ENCODE measurements around the gene ADAMTSL5. TPM values are rescaled to one million over a fixed set of nuclear protein-coding genes. Genes with fewer than 3 reads are reported as not detected.
A peak's percentile ranks its signal among the peaks of the same experiment; 100 is the strongest.

ADAMTSL5 gene
- total RNA-seq, 2 donors from 2014 or later: 22.2 to 36.2 TPM

DNA sequence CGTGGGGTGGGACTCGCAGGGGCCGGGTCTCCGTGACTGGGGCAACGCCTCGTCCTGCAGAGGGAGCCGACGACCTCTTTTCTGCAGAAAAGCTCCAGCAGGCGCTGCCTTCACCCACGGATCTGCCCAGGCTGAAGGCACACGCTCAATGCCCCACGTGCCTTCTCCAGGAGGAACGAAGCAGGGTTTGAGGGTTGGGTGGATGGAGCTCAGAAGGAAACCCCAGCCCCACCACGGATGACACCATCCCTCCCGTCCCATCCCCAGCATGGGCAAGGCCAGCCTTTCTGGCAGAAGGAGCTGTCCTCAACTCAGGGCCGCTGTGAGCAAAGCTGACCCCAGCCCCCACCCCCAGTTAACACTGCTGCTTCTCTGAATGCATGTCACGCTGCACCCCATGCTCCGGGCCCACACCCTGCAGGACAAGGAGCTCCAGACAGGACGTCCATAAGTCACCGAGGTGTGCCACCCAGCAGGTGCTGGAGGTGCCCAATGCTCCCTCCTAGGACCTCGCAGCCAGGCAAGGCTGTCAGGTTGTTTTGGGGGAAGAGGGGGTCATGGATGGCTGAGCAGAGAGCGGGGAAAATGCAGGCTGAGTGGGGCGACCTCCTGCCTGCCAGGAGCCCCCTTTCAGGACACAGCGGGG lies 41.2 kb downstream of the ADAMTSL5 start:
- Histone ChIP-seq H3K27me3 (replicated peaks; ENCODE audit: insufficient read depth) (peaks cover 33% of the 10 kb centered on the region), H3K4me3 (no peak overlapping the region)
- TF ChIP-seq CTCF (IDR thresholded peaks at IDR 0.05): no peak

GRCh38 chr19:1471010-1471514 lies 41.8 kb downstream of the ADAMTSL5 start:
- H3K9me3 ChIP-seq: no peaks in the 10 kb centered on the region
- peaks cover 3% of the 10 kb centered on the region for H3K36me3 ChIP-seq
- peaks cover 35% of the 10 kb centered on the region for H3K27me3 ChIP-seq (replicated peaks; ENCODE audit: insufficient read depth)
- TF ChIP-seq CTCF (IDR thresholded peaks at IDR 0.05): no peak
- no peak overlapping the region for H3K27ac ChIP-seq
- DNase-seq (ENCODE audit: low spot score): no peak
- H3K4me3 ChIP-seq: peak overlapping the region; percentile 70
- H3K4me1 ChIP-seq (ENCODE audit: control insufficient read depth in 1 of 2, low read depth in 2 of 2): peaks cover 44 to 49% of the 10 kb centered on the region in 2 donors
- ATAC-seq (ENCODE audit: insufficient number of reproducible peaks, low FRiP score, low read depth): no peak

More for the DNA sequence above, 41.2 kb downstream of the ADAMTSL5 start:
- Histone ChIP-seq H3K9me3 (no peaks in the 10 kb centered on the region), H3K4me1 (ENCODE audit: control insufficient read depth in 1 of 2, low read depth in 2 of 2) (peaks cover 44 to 49% of the 10 kb centered on the region in 2 donors), H3K36me3 (peaks cover 6% of the 10 kb centered on the region), H3K27ac (no peak overlapping the region)
- no peak for DNase-seq (ENCODE audit: low spot score)
- no peak for ATAC-seq (ENCODE audit: insufficient number of reproducible peaks, low FRiP score, low read depth)

GRCh38 chr19:1470305-1471009 lies 42.4 kb downstream of the ADAMTSL5 start:
- no peaks in the 10 kb centered on the region for H3K36me3 ChIP-seq
- no peak overlapping the region for H3K27ac ChIP-seq
- TF ChIP-seq CTCF (IDR thresholded peaks at IDR 0.05): no peak
- H3K9me3 ChIP-seq: no peaks in the 10 kb centered on the region
- peaks cover 35% of the 10 kb centered on the region for H3K27me3 ChIP-seq (replicated peaks; ENCODE audit: insufficient read depth)
- peak overlapping the region; percentile 70 for H3K4me3 ChIP-seq
- peaks cover 44 to 56% of the 10 kb centered on the region in 2 donors for H3K4me1 ChIP-seq (ENCODE audit: control insufficient read depth in 1 of 2, low read depth in 2 of 2)
- ATAC-seq (ENCODE audit: insufficient number of reproducible peaks, low FRiP score, low read depth): no peak
- DNase-seq (ENCODE audit: low spot score): no peak

DNA sequence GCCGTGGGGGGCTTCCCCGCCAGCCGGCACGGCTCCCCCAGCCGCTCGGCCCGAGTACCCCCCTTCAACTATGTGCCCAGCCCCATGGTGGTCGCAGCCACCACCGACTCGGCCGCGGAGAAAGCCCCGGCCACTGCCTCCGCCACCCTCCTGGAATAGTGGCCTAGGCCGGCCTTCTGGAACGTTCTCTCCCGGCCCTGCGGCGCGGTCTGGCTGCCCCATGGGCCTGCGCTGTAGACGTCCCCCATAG lies 42.8 kb downstream of the ADAMTSL5 start:
- DNase-seq (ENCODE audit: low spot score) (no peak), ATAC-seq (ENCODE audit: insufficient number of reproducible peaks, low FRiP score, low read depth) (no peak)
- TF ChIP-seq CTCF (IDR thresholded peaks at IDR 0.05): no peak
- Histone ChIP-seq H3K27ac (no peak overlapping the region), H3K4me3 (peak overlapping the region; percentile 70), H3K4me1 (ENCODE audit: control insufficient read depth in 1 of 2, low read depth in 2 of 2) (peaks cover 44 to 57% of the 10 kb centered on the region in 2 donors), H3K36me3 (no peaks in the 10 kb centered on the region), H3K9me3 (no peaks in the 10 kb centered on the region), H3K27me3 (replicated peaks; ENCODE audit: insufficient read depth) (peaks cover 35% of the 10 kb centered on the region)

GRCh38 chr19:1469255-1470054 lies 43.4 kb downstream of the ADAMTSL5 start:
- DNase-seq (ENCODE audit: low spot score) (no peak), ATAC-seq (ENCODE audit: insufficient number of reproducible peaks, low FRiP score, low read depth) (no peak)
- peak overlapping the region; percentile 70 for H3K4me3 ChIP-seq
- TF ChIP-seq CTCF (IDR thresholded peaks at IDR 0.05): no peak
- H3K4me1 ChIP-seq (ENCODE audit: control insufficient read depth in 1 of 2, low read depth in 2 of 2): peaks cover 44 to 57% of the 10 kb centered on the region in 2 donors
- no peaks in the 10 kb centered on the region for H3K9me3 ChIP-seq
- peaks cover 35% of the 10 kb centered on the region for H3K27me3 ChIP-seq (replicated peaks; ENCODE audit: insufficient read depth)
- no peak overlapping the region for H3K27ac ChIP-seq
- H3K36me3 ChIP-seq: no peaks in the 10 kb centered on the region
